GM18861 (cell line): ENCODE data around the gene TULP4.
"Not testable (repeated sequence)": the region's sequence is repeated elsewhere in the genome, so short reads cannot be mapped to it uniquely, and the experiment has no call there.

Source experiments
- ATAC-seq: cut with Tn5 transposase; IDR thresholded peaks from one replicate; pipeline ENCODE4 v1.9.1; 2021; ENCODE audit not compliant: unreplicated experiment

TULP4 gene

DNA sequence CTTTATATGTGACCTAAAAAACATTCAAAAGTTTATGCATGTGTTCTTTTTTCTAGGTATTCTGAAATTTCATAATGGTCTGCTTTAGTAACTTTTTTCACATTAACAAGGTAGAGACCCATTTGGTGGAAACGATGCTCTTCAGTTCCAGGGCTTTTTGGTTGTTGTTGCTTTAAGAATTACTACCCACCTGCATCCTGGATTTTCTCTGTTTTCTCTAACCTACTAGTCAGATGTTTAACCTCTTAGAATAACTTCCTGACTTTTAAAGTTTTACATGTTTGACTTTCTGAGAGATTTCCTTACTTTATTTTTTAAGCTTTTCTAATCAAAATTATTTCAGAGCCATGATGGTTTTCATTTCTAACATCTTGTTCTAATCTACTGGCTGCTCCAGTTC is 14.9 kb downstream of the TULP4 start:
- ATAC-seq = no peak

DNA sequence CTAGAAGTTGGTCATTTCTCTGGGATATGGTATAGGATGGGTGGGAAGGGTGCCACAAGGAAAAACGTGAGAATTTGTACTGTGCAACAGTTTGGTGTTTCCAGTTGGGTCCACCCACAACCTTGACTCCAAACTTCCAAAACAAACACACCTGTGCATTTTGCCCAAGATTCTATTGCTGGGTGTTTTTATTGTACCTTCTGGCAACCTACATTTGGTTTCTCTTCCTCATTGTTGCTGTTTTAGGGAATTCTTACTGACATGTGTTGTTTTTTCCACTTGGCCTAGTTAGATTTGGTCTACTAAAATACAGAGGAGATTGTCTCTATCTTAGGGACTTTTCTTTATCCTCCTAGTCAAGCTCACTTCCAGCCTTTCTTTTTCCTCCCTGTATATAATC is 16.7 kb downstream of the TULP4 start:
- no peak for ATAC-seq

GRCh38 chr6:158329531-158329930 is 17.3 kb downstream of the TULP4 start:
- no peak for ATAC-seq

GRCh38 chr6:158330016-158330415 is 17.8 kb downstream of the TULP4 start:
- no peak for ATAC-seq

- no peak for ATAC-seq
These were observed 20.0 kb downstream of the TULP4 start for GRCh38 chr6:158332237-158332636.

- ATAC-seq = no peak
These were observed 20.8 kb downstream of the TULP4 start for GRCh38 chr6:158333094-158333493.

GRCh38 chr6:158334534-158334933 is 22.3 kb downstream of the TULP4 start:
- ATAC-seq = no peak

DNA sequence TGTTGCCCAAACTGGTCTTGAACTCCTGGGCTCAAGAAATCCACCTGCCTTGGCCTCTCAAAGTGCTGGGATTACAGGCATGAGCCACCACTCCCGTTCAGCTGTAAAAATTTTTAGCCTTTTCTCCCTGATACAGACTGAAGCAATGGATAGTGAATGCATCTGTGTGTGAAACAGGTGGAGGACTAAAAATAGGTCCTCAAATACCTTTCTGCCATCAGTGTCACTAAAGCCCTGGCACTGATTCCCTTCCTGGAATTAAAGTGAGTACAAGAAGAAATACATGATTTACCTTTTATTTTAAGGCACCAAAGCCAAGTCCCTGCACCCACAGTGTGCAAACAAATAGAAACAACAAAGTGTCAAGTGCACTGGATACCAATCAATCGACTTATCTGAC is 25.1 kb downstream of the TULP4 start:
- no peak for ATAC-seq

DNA sequence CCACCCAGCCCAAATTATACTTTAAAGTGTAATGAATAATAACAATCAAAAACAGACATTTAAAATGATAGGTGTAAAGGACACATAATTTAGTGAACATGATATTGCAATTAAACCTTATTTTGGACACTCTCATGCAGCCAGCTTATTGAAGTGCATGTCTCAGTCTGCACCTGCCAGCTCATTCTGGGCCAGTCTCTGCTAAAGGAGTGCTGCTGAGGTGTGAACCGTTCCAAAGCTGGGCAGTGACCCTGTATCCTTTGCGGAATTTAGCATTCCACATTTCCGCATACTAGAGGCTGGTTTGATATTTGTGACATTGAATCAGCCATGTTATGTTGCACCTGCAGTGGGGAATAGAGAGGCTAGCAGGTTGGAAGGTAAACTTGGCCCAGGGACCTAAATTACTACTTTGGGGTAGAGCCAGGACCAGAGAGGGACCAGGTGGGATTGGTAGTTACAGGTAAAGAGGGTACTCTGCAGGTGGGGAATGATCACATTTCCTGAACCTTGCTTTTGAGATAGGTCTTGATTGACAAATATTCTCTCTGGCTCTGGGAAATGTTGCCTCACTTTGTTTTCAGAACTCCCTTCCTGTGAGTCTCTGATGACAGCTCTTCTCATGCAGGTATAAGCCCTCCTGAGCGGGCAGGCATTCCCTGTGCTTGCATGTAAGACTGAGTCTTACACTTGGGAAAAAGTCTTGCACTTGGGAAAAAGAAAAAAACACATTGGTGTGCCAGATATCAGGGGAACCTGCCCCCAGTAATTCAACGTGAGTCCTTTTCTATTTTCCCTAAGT is 26.2 kb downstream of the TULP4 start:
- no peak for ATAC-seq

DNA sequence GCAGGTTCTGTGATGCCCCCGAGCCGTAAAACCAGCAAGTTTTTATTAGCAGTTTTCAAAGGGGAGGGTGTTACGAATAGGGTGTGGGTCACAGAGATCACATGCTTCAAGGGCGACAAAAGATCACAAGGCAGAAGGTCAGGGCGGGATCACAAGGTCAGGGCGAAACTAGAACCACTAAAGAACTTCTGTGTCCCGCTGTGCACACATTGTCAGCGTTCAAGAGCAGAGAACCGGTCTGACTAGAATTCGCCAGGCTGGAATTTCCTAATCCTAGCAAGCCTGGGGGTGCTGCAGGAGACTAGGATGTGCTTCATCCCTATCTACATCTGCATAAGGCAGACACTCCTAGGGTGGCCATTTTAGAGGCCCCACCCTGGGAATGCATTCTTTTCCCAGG is 26.9 kb downstream of the TULP4 start:
- ATAC-seq = not testable (repeated sequence)

- ATAC-seq = no peak
These were observed 28.0 kb downstream of the TULP4 start for GRCh38 chr6:158340252-158340651.

DNA sequence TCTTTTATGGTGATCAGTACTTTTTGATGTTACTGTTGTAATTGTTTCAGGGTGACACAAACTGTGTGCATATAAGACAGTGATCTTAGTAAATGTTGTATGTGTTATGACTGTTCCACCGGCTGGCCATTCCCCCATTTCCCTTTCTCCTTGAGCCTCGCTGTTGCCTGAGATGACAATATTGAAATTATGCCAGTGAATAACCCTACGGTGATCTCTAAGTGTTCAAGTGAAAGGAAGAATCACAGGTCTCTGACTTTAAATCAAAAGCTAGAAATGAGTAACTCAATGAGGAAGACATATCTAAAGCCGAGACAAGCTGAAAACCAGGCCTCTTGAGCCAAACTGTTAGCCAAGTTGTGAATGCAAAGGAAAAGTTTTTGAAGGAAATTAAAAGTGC is 32.3 kb downstream of the TULP4 start:
- ATAC-seq = peak; percentile 64

DNA sequence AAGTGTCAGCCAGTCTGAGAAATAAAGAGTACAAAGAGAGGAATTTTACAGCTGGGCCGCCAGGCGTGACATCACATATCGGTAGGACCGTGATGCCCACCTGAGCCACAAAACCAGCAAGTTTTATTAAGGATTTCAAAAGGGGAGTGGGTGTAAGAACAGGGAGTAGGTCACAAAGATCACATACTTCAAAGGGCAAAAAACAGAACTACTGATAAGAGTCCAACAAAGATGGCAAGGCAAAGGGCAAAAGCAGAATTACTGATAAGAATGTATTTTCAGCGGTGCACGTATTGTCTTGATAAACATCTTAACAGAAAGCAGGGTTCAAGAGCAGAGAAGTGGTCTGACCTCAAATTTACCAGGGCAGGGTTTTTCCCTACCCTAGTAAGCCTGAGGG is 33.2 kb downstream of the TULP4 start:
- not testable (repeated sequence) for ATAC-seq

DNA sequence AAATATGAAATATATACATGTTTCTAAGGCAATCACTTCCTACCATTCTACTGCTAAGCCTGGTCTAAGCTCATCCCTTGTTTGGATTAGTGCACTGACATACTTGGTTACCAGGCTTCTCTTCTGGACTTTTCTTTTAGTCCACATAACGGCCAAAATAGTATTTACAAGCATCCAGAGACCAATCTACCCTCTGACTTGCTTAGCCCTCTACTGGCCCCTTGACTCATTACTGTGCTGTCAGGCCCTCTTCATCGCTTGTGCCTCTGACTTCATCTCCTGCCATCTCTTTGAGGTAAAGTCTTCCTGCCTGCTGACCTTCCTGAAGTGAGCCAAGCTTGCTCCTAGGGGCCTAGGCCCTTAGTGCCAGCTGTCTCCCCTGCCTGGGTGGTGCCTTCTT is 35.1 kb downstream of the TULP4 start:
- no peak for ATAC-seq

DNA sequence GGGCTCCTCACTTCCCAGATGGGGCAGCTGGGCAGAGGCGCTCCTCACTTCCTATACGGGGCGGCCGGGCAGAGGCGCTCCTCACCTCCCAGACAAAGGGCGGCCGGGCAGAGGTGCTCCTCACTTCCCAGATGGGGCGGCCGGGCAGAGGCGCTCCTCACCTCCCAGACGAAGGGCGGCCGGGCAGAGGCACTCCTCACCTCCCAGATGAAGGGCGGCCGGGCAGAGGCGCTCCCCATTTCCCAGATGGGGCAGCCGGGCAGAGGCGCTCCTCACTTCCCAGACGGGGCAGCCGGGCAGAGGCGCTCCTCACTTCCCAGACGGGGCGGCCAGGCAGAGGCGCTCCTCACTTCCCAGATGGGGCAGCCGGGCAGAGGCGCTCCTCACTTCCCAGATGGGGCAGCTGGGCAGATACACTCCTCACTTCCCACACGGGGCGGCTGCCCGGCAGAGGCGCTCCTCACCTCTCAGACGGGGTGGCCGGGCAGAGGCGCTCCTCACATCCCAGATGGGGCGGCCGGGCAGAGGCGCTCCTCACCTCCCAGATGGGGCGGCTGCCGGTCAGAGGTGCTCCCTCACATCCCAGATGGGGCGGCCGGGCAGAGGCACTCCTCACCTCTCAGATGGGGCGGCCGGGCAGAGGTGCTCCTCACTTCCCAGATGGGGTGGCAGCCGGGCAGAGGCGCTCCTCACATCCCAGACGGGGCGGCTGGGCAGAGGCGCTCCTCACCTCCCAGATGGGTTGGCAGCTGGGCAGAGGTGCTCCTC is 36.7 kb downstream of the TULP4 start:
- not testable (repeated sequence) for ATAC-seq

DNA sequence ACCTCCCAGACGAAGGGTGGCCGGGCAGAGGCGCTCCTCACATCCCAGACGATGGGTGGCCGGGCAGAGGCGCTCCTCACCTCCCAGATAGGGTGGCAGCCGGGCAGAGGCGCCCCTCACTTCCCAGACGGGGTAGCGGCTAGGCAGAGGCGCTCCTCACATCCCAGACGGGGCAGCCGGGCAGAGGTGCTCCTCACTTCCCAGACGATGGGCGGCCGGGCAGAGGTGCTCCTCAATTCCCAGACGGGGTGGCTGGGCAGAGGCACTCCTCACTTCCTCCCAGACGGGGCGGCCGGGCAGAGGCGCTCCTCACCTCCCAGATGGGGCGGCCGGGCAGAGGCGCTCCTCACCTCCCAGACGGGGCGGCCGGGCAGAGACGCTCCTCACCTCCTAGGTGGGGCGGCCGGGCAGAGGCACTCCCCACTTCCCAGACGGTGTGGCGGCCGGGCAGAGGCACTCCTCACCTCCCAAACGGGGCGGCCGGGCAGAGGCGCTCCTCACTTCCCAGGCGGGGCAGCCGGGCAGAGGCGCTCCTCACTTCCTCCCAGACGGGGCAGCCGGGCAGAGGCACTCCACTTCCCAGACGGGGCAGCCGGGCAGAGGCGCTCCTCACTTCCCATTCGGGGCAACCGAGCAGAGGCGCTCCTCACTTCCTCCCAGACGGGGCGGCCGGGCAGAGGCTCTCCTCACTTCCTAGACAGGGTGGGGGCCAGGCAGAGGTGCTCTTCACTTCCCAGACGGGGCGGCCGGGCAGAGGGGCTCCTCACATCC is 37.4 kb downstream of the TULP4 start:
- ATAC-seq = not testable (repeated sequence)

- ATAC-seq = not testable (repeated sequence)
These were observed 38.5 kb downstream of the TULP4 start for GRCh38 chr6:158350731-158351130.

DNA sequence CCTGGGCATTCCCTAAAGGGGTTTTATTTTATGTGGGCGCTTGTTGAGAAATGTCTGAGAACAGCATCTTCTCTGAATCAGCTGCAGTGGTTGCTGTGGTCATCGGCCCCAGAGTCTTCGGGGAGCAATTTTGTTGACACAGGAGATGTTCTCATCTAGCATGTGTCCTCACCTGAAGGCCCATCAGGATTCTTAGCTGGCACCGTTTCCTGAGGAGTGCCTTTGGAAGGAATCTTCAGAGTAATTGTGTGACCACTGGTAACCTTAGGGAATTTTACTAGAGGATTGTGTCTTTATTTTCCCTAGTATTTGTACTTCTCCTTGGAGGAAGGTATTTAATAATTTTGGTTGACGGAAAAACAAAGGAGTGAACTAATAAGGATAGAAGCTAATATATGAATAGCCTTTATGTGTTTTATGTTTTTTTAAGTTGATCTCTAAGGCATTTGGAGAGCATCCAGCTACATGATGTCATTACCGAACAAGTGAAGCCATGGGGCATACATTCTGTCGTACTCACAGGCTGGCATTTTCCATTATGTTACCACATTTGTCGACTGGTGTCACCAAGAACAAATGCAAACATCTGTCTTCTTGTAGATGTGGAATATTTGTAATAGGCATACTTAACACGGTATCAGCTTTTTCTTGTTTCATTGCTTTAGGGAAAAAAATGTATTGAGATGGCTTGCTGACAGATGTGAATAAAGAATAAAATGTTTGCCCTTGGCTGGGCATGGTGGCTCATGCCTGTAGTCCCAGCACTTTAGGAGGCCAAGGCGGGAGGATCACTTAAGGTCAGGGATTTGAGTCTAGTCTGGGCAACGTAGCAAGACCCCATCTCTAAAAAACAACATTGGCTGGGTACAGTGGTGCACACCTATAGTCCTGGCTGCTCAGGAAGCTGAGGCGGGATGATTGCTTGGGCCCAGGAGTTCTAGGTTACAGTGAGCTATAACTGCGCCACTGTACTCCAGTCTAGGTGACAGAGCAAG is 41.9 kb downstream of the TULP4 start:
- ATAC-seq = no peak

DNA sequence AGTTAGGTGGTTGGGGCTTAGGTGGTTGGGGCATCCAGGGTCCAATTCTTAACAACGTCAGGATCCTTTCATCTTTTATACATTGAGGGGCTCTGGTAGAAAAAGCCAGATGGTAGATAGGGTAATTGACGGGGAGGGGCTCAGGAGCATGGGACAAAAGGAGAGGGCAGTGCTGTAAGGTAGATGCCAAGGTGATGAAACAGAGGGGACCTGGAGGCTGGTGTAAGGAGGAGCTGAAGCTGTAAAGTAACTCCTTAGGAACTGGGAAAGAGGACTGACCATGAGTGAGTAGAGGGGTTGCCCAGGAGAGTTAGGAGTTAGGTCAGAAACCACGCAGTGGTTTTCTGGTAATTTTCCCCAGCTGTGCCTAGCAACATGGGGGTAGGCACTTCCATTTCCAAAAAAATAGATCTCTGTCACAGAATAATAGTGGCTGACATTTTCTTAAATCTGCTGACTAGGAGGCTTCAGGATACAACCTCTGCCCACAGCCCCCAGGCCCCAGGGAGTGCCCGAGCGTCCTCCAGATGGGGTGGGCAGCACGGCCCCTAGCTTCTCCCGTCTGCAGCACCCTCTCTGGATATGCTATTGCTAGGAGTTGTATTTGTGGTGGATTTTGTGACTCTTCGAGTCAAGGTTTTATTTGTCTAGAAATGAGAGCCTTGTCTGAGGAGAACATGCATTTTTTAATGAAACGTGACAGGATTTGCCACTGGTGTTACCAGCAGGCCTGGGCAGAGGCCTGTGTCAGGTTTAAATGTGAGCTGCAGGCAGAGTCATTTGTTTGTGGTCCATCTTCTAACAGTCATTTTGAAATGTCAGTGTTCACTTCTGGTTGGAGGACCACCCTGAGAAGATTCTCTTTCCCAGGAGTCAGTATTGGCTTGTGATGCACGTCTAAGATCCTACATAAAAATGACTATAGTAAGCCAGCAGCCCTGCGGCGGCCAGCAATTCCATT is 44.6 kb downstream of the TULP4 start:
- peak; percentile 12 for ATAC-seq
